OCI-LY1 (cell line): ENCODE results near the gene COX19.
"Not testable (repeated sequence)": the region's sequence is repeated elsewhere in the genome, so short reads cannot be mapped to it uniquely, and the experiment has no call there.

Experiments used
- H2AFZ ChIP-seq: fragments of 200-600 bp; sonication (generic), shearing (Covaris generic); 2 replicates; pipeline ENCODE4 v1.6.0; 2014; ENCODE audit warnings: antibody characterized with exemption, mild to moderate bottlenecking, low read length
- H3F3A ChIP-seq: fragments of 200-600 bp; sonication (generic), shearing (Covaris generic); 2 replicates; pipeline ENCODE4 v1.6.0; 2014; ENCODE audit warnings: mild to moderate bottlenecking, antibody characterized with exemption, low read length, moderate library complexity; ENCODE audit not compliant: insufficient read depth
- H3K27ac ChIP-seq: fragments of 200-600 bp; sonication (generic); 2 replicates; pipeline ENCODE4 v1.5.1; 2014; ENCODE audit warnings: low read length, mixed run types, mild to moderate bottlenecking, low read depth; ENCODE audit not compliant: poor library complexity, severe bottlenecking
- H3K27me3 ChIP-seq: fragments of 200-600 bp; sonication (generic); 2 replicates; pipeline ENCODE4 v1.6.0; 2014; ENCODE audit warnings: antibody characterized with exemption, mild to moderate bottlenecking, low read length, moderate library complexity; ENCODE audit not compliant: insufficient read depth
- H3K36me3 ChIP-seq: fragments of 200-600 bp; sonication (generic); 2 replicates; pipeline ENCODE4 v1.6.1; 2014; ENCODE audit warnings: mild to moderate bottlenecking, antibody characterized with exemption, low read length, moderate library complexity, mixed read lengths; ENCODE audit not compliant: insufficient read depth
- H3K4me1 ChIP-seq: fragments of 200-600 bp; sonication (generic); 2 replicates; pipeline ENCODE4 v1.5.1; 2014; ENCODE audit warnings: mild to moderate bottlenecking, low read length, moderate library complexity; ENCODE audit not compliant: insufficient read depth, severe bottlenecking
- H3K4me2 ChIP-seq: fragments of 200-600 bp; sonication (generic), shearing (Covaris generic); 2 replicates; pipeline ENCODE4 v1.6.1; 2014; ENCODE audit warnings: low read length
- H3K4me3 ChIP-seq: fragments of 200-600 bp; sonication (generic); 2 replicates; pipeline ENCODE4 v1.5.1; 2014; ENCODE audit warnings: low read length, low read depth, mild to moderate bottlenecking, mixed read lengths; ENCODE audit not compliant: poor library complexity, severe bottlenecking
- H3K79me2 ChIP-seq: fragments of 200-600 bp; shearing (Covaris generic); 2 replicates; pipeline ENCODE4 v1.6.1; 2016; ENCODE audit warnings: mixed run types, low read length, mixed read lengths; ENCODE audit not compliant: insufficient read depth
- H3K9ac ChIP-seq: fragments of 200-600 bp; sonication (generic), shearing (Covaris generic); 2 replicates; pipeline ENCODE4 v1.6.1; 2014; ENCODE audit warnings: mild to moderate bottlenecking, low read length, mixed read lengths
- H3K9me2 ChIP-seq: fragments of 200-600 bp; sonication (generic), shearing (Covaris generic); 2 replicates; pipeline ENCODE4 v1.6.1; 2014; ENCODE audit warnings: low read depth, mild to moderate bottlenecking, low read length, mixed read lengths
- H3K9me3 ChIP-seq: fragments of 200-600 bp; shearing (Covaris generic); 2 replicates; pipeline ENCODE4 v1.6.1; 2014; ENCODE audit warnings: low read length, mixed read lengths
- H4K20me1 ChIP-seq: fragments of 200-600 bp; sonication (generic), shearing (Covaris generic); 2 replicates; pipeline ENCODE4 v1.6.0; 2016; ENCODE audit warnings: mild to moderate bottlenecking, low read length; ENCODE audit not compliant: insufficient read depth
- EZH2 ChIP-seq: fragments of 200-600 bp; sonication (generic), shearing (Covaris generic); IDR thresholded peaks from 2 replicates; pipeline ENCODE4 v1.8.0; 2017; ENCODE audit warnings: borderline replicate concordance, mixed run types, mild to moderate bottlenecking, antibody characterized with exemption, low read length, moderate library complexity, mixed read lengths
- TF ChIP-seq, protein P1 (sequence below): fragments of 200-600 bp; sonication (generic), shearing (Covaris generic); IDR thresholded peaks from 2 replicates; pipeline ENCODE4 v1.5.1; 2017; ENCODE audit warnings: mild to moderate bottlenecking, antibody characterized with exemption, low read length, moderate library complexity, mixed read lengths

Gene COX19

DNA sequence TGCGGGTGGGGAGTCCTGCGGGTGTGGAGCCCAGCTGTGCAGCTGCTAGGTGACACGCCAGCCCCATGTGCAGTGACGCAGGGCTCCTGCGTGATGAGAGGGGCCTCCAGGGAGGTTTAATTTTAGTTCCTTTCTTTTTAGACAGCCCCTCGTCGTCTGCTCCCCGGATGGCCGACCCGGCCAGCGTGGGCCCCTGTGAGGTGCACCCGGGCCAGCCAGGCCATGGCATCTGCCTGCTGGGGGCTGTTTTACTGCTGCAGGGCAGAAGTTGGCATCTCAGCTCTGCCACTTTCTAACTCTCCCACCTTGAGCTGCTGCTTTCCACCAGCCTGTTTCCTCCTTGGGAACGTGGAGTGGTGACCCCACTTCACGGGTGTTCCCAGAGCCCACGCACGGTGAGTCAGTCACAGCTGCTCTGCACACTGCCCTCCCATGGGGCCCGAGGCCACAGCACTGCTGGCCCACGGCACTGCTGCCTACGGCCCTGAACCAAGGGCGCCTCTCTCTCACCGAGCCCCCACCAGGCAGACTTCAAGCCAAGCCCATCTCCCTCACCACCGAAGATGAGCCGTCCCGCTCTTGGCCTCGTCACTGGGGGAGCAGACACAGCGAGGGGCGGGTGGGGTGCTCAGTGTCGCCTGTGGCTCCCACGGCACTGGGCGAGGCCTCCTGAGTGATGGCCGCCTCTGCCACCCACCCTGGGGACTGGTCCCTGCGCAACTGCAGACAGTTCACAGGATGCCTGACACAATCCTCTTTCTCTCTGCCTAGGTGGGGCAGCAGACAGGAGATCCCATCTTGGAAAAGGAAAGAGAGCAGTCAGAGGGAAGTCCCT lies 28.9 kb upstream of the COX19 start:
- H3K27ac ChIP-seq, result peak overlapping the region; percentile 15
- H3K9me2 ChIP-seq, result no peaks in the 10 kb centered on the region
- peaks cover 35% of the 10 kb centered on the region for H3K4me1 ChIP-seq
- no peak overlapping the region; the same call in 1 of the 2 replicates for H3K4me2 ChIP-seq
- no peaks in the 10 kb centered on the region; the same call in 1 of the 2 replicates for H3F3A ChIP-seq
- no peak overlapping the region for H2AFZ ChIP-seq
- H3K9ac ChIP-seq, result peak overlapping the region; percentile 6; the same call in 1 of the 2 replicates
- peaks cover 11% of the 10 kb centered on the region; the same call in 1 of the 2 replicates for H3K36me3 ChIP-seq
- no peaks in the 10 kb centered on the region for H3K27me3 ChIP-seq
- no peak overlapping the region for H3K4me3 ChIP-seq
- H3K9me3 ChIP-seq, result no peaks in the 10 kb centered on the region
- TF ChIP-seq, protein P1, sequence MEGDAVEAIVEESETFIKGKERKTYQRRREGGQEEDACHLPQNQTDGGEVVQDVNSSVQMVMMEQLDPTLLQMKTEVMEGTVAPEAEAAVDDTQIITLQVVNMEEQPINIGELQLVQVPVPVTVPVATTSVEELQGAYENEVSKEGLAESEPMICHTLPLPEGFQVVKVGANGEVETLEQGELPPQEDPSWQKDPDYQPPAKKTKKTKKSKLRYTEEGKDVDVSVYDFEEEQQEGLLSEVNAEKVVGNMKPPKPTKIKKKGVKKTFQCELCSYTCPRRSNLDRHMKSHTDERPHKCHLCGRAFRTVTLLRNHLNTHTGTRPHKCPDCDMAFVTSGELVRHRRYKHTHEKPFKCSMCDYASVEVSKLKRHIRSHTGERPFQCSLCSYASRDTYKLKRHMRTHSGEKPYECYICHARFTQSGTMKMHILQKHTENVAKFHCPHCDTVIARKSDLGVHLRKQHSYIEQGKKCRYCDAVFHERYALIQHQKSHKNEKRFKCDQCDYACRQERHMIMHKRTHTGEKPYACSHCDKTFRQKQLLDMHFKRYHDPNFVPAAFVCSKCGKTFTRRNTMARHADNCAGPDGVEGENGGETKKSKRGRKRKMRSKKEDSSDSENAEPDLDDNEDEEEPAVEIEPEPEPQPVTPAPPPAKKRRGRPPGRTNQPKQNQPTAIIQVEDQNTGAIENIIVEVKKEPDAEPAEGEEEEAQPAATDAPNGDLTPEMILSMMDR, result no peak
- no peak for TF ChIP-seq EZH2
- no peaks in the 10 kb centered on the region for H3K79me2 ChIP-seq
- no peaks in the 10 kb centered on the region for H4K20me1 ChIP-seq

DNA sequence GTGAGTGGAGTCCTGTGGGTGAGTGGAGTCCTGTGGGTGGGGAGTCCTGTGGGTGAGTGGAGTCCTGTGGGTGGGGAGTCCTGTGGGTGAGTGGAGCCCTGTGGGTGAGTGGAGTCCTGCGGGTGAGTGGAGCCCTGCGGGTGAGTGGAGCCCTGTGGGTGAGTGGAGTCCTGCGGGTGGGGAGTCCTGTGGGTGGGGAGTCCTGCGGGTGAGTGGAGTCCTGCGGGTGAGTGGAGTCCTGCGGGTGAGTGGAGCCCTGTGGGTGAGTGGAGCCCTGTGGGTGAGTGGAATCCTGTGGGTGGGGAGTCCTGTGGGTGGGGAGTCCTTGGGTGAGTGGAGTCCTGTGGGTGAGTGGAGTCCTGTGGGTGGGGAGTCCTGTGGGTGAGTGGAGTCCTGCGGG lies 27.1 kb upstream of the COX19 start:
- Histone ChIP-seq H3K4me1 (peaks cover 49% of the 10 kb centered on the region), H3K27ac (peak overlapping the region; percentile 11)
- H3K79me2 ChIP-seq, H3F3A ChIP-seq, H3K9me2 ChIP-seq, H3K4me3 ChIP-seq, H2AFZ ChIP-seq, H4K20me1 ChIP-seq, H3K9ac ChIP-seq, H3K27me3 ChIP-seq, H3K36me3 ChIP-seq, H3K4me2 ChIP-seq, H3K9me3 ChIP-seq: not testable (repeated sequence)

DNA sequence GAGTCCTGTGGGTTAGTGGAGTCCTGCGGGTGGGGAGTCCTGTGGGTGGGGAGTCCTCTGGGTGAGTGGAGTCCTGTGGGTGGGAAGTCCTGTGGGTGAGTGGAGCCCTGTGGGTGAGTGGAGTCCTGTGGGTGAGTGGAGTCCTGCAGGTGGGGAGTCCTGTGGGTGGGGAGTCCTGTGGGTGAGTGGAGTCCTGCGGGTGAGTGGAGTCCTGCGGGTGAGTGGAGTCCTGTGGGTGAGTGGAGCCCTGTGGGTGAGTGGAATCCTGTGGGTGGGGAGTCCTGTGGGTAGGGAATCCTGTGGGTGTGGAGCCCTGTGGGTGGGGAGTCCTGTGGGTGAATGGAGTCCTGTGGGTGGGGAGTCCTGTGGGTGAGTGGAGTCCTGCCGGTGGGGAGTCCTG lies 26.7 kb upstream of the COX19 start:
- not testable (repeated sequence) for H3K9ac ChIP-seq, H3K79me2 ChIP-seq, H3F3A ChIP-seq, H4K20me1 ChIP-seq, H3K4me3 ChIP-seq, H2AFZ ChIP-seq, H3K4me2 ChIP-seq, H3K36me3 ChIP-seq, H3K9me3 ChIP-seq, H3K9me2 ChIP-seq, H3K27me3 ChIP-seq
- peak overlapping the region; percentile 11 for H3K27ac ChIP-seq
- peaks cover 53% of the 10 kb centered on the region for H3K4me1 ChIP-seq

DNA sequence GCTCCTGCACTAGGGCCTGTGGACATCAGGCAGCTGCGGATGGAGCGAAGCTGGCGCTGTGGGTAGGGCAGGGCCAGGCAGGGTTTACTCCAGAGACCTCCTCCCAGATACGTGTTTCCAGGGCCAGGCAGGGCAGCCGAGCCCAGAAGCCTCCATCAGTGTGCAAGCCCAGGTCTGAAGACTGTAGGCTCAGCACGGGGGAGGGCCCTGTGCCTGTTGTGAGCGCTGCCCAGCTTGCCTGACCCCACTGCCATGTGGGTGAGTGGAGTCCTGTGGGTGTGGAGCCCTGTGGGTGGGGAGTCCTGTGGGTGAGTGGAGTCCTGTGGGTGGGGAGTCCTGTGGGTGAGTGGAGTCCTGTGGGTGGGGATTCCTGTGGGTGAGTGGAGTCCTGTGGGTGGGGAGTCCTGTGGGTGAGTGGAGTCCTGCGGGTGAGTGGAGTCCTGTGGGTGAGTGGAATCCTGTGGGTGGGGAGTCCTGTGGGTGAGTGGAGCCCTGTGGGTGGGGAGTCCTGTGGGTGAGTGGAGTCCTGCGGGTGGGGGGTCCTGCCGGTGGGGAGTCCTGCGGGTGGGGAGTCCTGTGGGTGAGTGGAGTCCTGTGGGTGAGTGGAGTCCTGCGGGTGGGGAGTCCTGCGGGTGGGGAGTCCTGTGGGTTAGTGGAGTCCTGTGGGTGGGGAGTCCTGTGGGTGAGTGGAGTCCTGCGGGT lies 25.9 kb upstream of the COX19 start:
- peak overlapping the region; percentile 37; the same call in 1 of the 2 replicates for H3K9ac ChIP-seq
- not testable (repeated sequence) for H3K9me3 ChIP-seq, H3F3A ChIP-seq, H3K4me2 ChIP-seq, H3K27me3 ChIP-seq, H2AFZ ChIP-seq, H3K9me2 ChIP-seq, H4K20me1 ChIP-seq, H3K4me3 ChIP-seq, H3K36me3 ChIP-seq, H3K79me2 ChIP-seq
- peaks cover 61% of the 10 kb centered on the region for H3K4me1 ChIP-seq
- H3K27ac ChIP-seq, result peak overlapping the region; percentile 89
